K562 (cell line): ENCODE measurements around the gene DPP10. TPM values are rescaled to one million over a fixed set of nuclear protein-coding genes. Genes with fewer than 3 reads are reported as not detected.

Source experiments
- ATAC-seq: fragments of 200-7000 bp; cut with Tn5 transposase; 3 replicates; pipeline ENCODE4 v1.9.1; 2020; ENCODE audit warnings: moderate library complexity
- BruUV-seq: library from RNA; stranded (reverse); fragments of 400-500 nt; replicated peaks from 2 replicates; lab custom pipeline; 2021; lab: Mats Ljungman, UMichigan
- CTCF ChIA-PET: fragments of 300-600 bp; formaldehyde crosslinking; extraction: SDS; loops from one replicate; lab custom pipeline; 2021; ENCODE audit warnings: low intra/inter-chr PET ratio; lab: Yijun Ruan, JAX
- POLR2A ChIA-PET: fragments of 300-600, 350-650 bp; sonication (Branson Sonifier 250); formaldehyde crosslinking; extraction: SDS; loops from one replicate; lab custom pipeline; 2021; ENCODE audit warnings: antibody characterized with exemption, inconsistent platforms; lab: Yijun Ruan, JAX
- DNase-seq, 4 experiments: peaks; one replicate each; pipeline versions ENCODE4 v3.0.0 to v3.0.0-alpha.2; 2011 to 2018; ENCODE audit warnings: low spot score in 3 of 4, mixed read lengths in 3 of 4; ENCODE audit errors: extremely low read depth in 1 of 4
- FAIRE-seq: peaks from 2 replicates; lab custom pipeline; 2011; peaks lifted over from hg19 to GRCh38; lab: Jason Lieb, UNC
- H2AFZ ChIP-seq: 2 replicates; pipeline ENCODE4 v1.6.0; 2011; ENCODE audit warnings: low read depth, low read length, control low read depth, inconsistent platforms
- H3K27ac ChIP-seq: fragments of 200-600 bp; 3 replicates; pipeline ENCODE4 v1.8.0; 2011; ENCODE audit warnings: low read depth, mild to moderate bottlenecking, control low read depth, inconsistent platforms, low read length, moderate library complexity, mixed read lengths; ENCODE audit errors: extremely low read depth
- H3K27me3 ChIP-seq, 2 experiments: fragments of 300-600 bp in 1 of 2; 2 replicates in 1 of 2; 3 replicates in 1 of 2; pipeline versions ENCODE4 v1.6.0 to v1.8.0; 2011; ENCODE audit warnings: inconsistent platforms in 2 of 2, low read length in 2 of 2, mild to moderate bottlenecking in 1 of 2, mixed read lengths in 1 of 2, moderate library complexity in 1 of 2; ENCODE audit not compliant: control insufficient read depth in 2 of 2, insufficient read depth in 2 of 2
- H3K36me3 ChIP-seq: fragments of 300-600 bp; 3 replicates; pipeline ENCODE4 v1.8.0; 2011; ENCODE audit warnings: mild to moderate bottlenecking, low read length, inconsistent platforms; ENCODE audit not compliant: control insufficient read depth, insufficient read depth
- H3K4me1 ChIP-seq, 2 experiments: fragments of 200-600 bp in 1 of 2; replicated peaks in 1 of 2; 2 replicates in 1 of 2; 3 replicates in 1 of 2; pipeline versions ENCODE4 v1.5.1 to v1.8.0; 2011; ENCODE audit warnings: inconsistent platforms in 2 of 2, low read length in 2 of 2, mild to moderate bottlenecking in 1 of 2, mixed read lengths in 1 of 2, moderate library complexity in 1 of 2; ENCODE audit not compliant: control insufficient read depth in 2 of 2, insufficient read depth in 2 of 2
- H3K4me2 ChIP-seq: 2 replicates; pipeline ENCODE4 v1.6.1; 2011; ENCODE audit warnings: low read length, control low read depth, inconsistent platforms, mixed read lengths; ENCODE audit not compliant: insufficient read depth
- H3K4me3 ChIP-seq: fragments of 200-600 bp; sonication (generic), shearing (Covaris generic); 2 replicates; pipeline ENCODE4 v1.5.1; 2016; ENCODE audit warnings: control low read depth, inconsistent platforms
- H3K79me2 ChIP-seq: fragments of 200-600 bp; 3 replicates; pipeline ENCODE4 v1.8.0; 2011; ENCODE audit warnings: low read length, inconsistent platforms; ENCODE audit not compliant: control insufficient read depth, insufficient read depth
- H3K9ac ChIP-seq, 2 experiments: 2 replicates each; pipeline versions ENCODE4 v1.6.0 to v1.6.1; 2011; ENCODE audit warnings: low read depth in 2 of 2, low read length in 2 of 2, control low read depth in 1 of 2, inconsistent platforms in 1 of 2, mild to moderate bottlenecking in 1 of 2, mixed read lengths in 1 of 2; ENCODE audit not compliant: insufficient read depth in 1 of 2
- H3K9me1 ChIP-seq: one replicate; pipeline ENCODE4 v1.6.0; 2011; ENCODE audit warnings: inconsistent platforms, mild to moderate bottlenecking, low read length, moderate library complexity; ENCODE audit not compliant: control insufficient read depth, insufficient read depth
- H3K9me3 ChIP-seq: replicated peaks from 2 replicates; pipeline ENCODE4 v1.5.1; 2011; ENCODE audit warnings: low read depth, low read length, inconsistent platforms; ENCODE audit not compliant: control insufficient read depth, insufficient read depth
- H4K20me1 ChIP-seq: replicated peaks from 2 replicates; pipeline ENCODE4 v1.6.1; 2011; ENCODE audit warnings: low read length, inconsistent platforms, mixed read lengths; ENCODE audit not compliant: control insufficient read depth, insufficient read depth
- CCAR2 ChIP-seq: fragments of 200-400 bp; formaldehyde crosslinking; IDR thresholded peaks from 2 replicates; pipeline ENCODE4 v1.6.1; 2017; ENCODE audit warnings: mild to moderate bottlenecking, low read depth, low read length
- NFIC ChIP-seq: fragments of 450-650 bp; IDR thresholded peaks from 2 replicates; pipeline ENCODE4 v1.6.1; 2017; ENCODE audit warnings: mild to moderate bottlenecking, inconsistent platforms
- SP2 ChIP-seq: IDR thresholded peaks from 2 replicates; pipeline ENCODE4 v1.6.1; 2011; ENCODE audit warnings: mild to moderate bottlenecking, low read depth, low read length, moderate library complexity; ENCODE audit not compliant: poor library complexity, severe bottlenecking; ENCODE audit errors: extremely low read depth
- SRSF9 ChIP-seq: fragments of 200-400 bp; formaldehyde crosslinking; IDR thresholded peaks from 2 replicates; pipeline ENCODE4 v1.6.1; 2017; ENCODE audit warnings: low read depth, low read length, borderline replicate concordance
- ZNF316 ChIP-seq: fragments of 450-650 bp; IDR thresholded peaks from 2 replicates; pipeline ENCODE4 v1.6.1; 2016
- ZNF75A ChIP-seq: fragments of 450-650 bp; formaldehyde crosslinking; IDR thresholded peaks from 2 replicates; pipeline ENCODE4 v1.4.0; 2020; ENCODE audit warnings: mild to moderate bottlenecking
- WGBS: fragments of 100-300 bp; shearing (Covaris generic); methylation state at CpG from one replicate; pipeline ENCODE4 v1.1.6; 2016; ENCODE audit warnings: low coverage, mixed read lengths; ENCODE audit not compliant: insufficient coverage; ENCODE audit errors: missing lambda C conversion rate; 5-methylcytosine and 5-hydroxymethylcytosine counted together
- in situ Hi-C: fragments of 300-500 bp; cut with MboI; formaldehyde crosslinking; loops from 4 replicates; pipeline ENCODE4 v1.15.0; 2018; ENCODE audit warnings: inconsistent platforms, mixed read lengths
- intact Hi-C: fragments of 100-400 bp; cut with micrococcal nuclease; formaldehyde crosslinking; loops from 2 replicates; pipeline ENCODE4 v1.14.2; 2022
- polyA plus RNA-seq, 8 experiments: library from polyadenylated mRNA; depleted of rRNA in 4 of 8; stranded (reverse) in 5 of 8; unstranded in 3 of 8; fragments of >200 nt; fragmentation: Nextera tagmentation in 2 of 8; fragmentation: Illumina TruSeq in 1 of 8; extraction: Ambion mirVana in 2 of 8; extraction: Trizol in 1 of 8; gene quantifications; 2 replicates each; pipeline versions ENCODE4 v1.2.1 to v1.2.3, GENCODE V29; 2011 to 2014; ENCODE audit warnings: inconsistent platforms in 1 of 8, missing spikeins in 1 of 8
- total RNA-seq, 7 experiments: library from RNA; depleted of rRNA in 6 of 7; stranded (reverse); fragments of >200 nt in 6 of 7; fragmentation: Illumina TruSeq in 2 of 7; extraction: Trizol in 2 of 7; gene quantifications; 2 replicates each; pipeline versions ENCODE4 v1.2.1 to v1.2.3, GENCODE V29; 2011 to 2021; ENCODE audit warnings: low replicate concordance in 1 of 7

Gene DPP10
- total and polyA plus RNA-seq, 9 of the 15 experiments (the other 6 are each of a cell fraction or from before 2014, with no cell fraction given) = not detected

- Histone ChIP-seq H3K4me1 (no peaks in the 10 kb centered on the region), H3K79me2 (no peaks in the 10 kb centered on the region), H3K27ac (no peak overlapping the region), H3K9me3 (no peaks in the 10 kb centered on the region)
- DNase-seq (no peak), ATAC-seq (no peak)
- in situ Hi-C loops = no loop called here
- ChIA-PET CTCF (no interaction called here), POLR2A (no interaction called here)
- 1% methylated on average over 5 of the region's 5 CpGs for WGBS
- TF ChIP-seq ZNF316 (0 out of 2 replicates have a peak, but pooled peaks have one; percentile 8), CCAR2 (no peak)
- TF ChIP-seq, all 486 proteins: peak for 1
- no peak overlapping the region for H3K9ac ChIP-seq
- FAIRE-seq = no peak
- H3K4me2 ChIP-seq = no peak overlapping the region
- H3K9me1 ChIP-seq = no peaks in the 10 kb centered on the region
- H3K27me3 ChIP-seq = no peaks in the 10 kb centered on the region
- no peak overlapping the region for H3K4me3 ChIP-seq
- H4K20me1 ChIP-seq = no peaks in the 10 kb centered on the region
- intact Hi-C loops = no loop called here
- no peak overlapping the region for H2AFZ ChIP-seq
- no TSS peak for BruUV-seq
- no peaks in the 10 kb centered on the region for H3K36me3 ChIP-seq
Measured at GRCh38 chr2:114960389-114960788, 517.9 kb downstream of the DPP10 start.

- no peaks in the 10 kb centered on the region for H3K9me3 ChIP-seq
- no peak for DNase-seq
- no peak overlapping the region for H3K4me2 ChIP-seq
- no peaks in the 10 kb centered on the region for H4K20me1 ChIP-seq
- in situ Hi-C loops (no loop called here), intact Hi-C loops (no loop called here)
- 4% methylated on average over 3 of the region's 3 CpGs for WGBS
- ATAC-seq = no peak
- H3K4me1 ChIP-seq = no peaks in the 10 kb centered on the region
- FAIRE-seq = no peak
- no peaks in the 10 kb centered on the region for H3K9me1 ChIP-seq
- no peak overlapping the region for H3K27ac ChIP-seq
- CTCF ChIA-PET = no interaction called here
- H3K36me3 ChIP-seq = no peaks in the 10 kb centered on the region
- H3K79me2 ChIP-seq = no peaks in the 10 kb centered on the region
- H3K9ac ChIP-seq = no peak overlapping the region
- no peaks in the 10 kb centered on the region for H3K27me3 ChIP-seq
- TF ChIP-seq ZNF75A = no peak
- no peak for TF ChIP-seq NFIC
- no peak for TF ChIP-seq SP2
- TF ChIP-seq SRSF9 = no peak
- TF ChIP-seq, all 486 proteins: peak for 0
- Histone ChIP-seq H3K4me3 (no peak overlapping the region), H2AFZ (no peak overlapping the region)
- POLR2A ChIA-PET = no interaction called here
- no TSS peak for BruUV-seq
Measured at GRCh38 chr2:114962532-114962931, 520.1 kb downstream of the DPP10 start.
